Mammary epithelial cell (primary cell): ENCODE measurements around the gene TFCP2L1.

ENCODE experiments used
- CTCF ChIP-seq, 2 donors: IDR thresholded peaks in 1 of 2; conservative IDR thresholded peaks in 1 of 2; 2 replicates each; pipeline ENCODE4 v1.5.1; 2011 to 2012; ENCODE audit warnings: inconsistent platforms in 2 of 2, low read length in 2 of 2, mild to moderate bottlenecking in 2 of 2, control low read depth in 1 of 2, low read depth in 1 of 2; ENCODE audit not compliant: insufficient read depth in 1 of 2; ENCODE audit errors: extremely low read depth in 1 of 2
- EZH2 ChIP-seq: IDR thresholded peaks from 2 replicates; pipeline ENCODE4 v1.6.1; 2012; ENCODE audit warnings: low read length, inconsistent platforms, borderline replicate concordance

- TF ChIP-seq EZH2: no peak
- no peak for TF ChIP-seq CTCF (conservative IDR thresholded peaks at IDR 0.05 in 1 of 2, IDR thresholded peaks at IDR 0.05 in 1 of 2; ENCODE audit: extremely low read depth in 1 of 2, insufficient read depth in 1 of 2, low read depth in 1 of 2, low read length in 2 of 2)
Measured at GRCh38 chr2:121272596-121272995, 12.4 kb downstream of the TFCP2L1 start.
